Measurements from ENCODE around the gene DOCK4.

The DOCK4 gene

GRCh38 chr7:112161253-112162141 lies 44.7 kb downstream of the DOCK4 start:
- TF ChIP-seq YY1 (IDR thresholded peaks at IDR 0.05; ENCODE audit: low read depth) = no peak
- TF ChIP-seq CREB1 (IDR thresholded peaks at IDR 0.05; ENCODE audit: low read depth) = no peak
- TF ChIP-seq TEAD4 (IDR thresholded peaks at IDR 0.05) = no peak

- TF ChIP-seq EGR1 (IDR thresholded peaks at IDR 0.05) (no peak), USF1 (IDR thresholded peaks at IDR 0.05) (no peak), MAX (IDR thresholded peaks at IDR 0.05) (no peak), YY1 (IDR thresholded peaks at IDR 0.05; ENCODE audit: low read depth) (no peak), RAD21 (IDR thresholded peaks at IDR 0.05; ENCODE audit: low read depth) (no peak), FOXM1 (IDR thresholded peaks at IDR 0.05; ENCODE audit: borderline replicate concordance, low read depth) (no peak), ZBTB7A (IDR thresholded peaks at IDR 0.05; ENCODE audit: low read depth) (no peak), NFIC (IDR thresholded peaks at IDR 0.05) (no peak), CREB1 (IDR thresholded peaks at IDR 0.05; ENCODE audit: low read depth) (no peak), REST (IDR thresholded peaks at IDR 0.05; ENCODE audit: low read depth) (no peak), TEAD4 (IDR thresholded peaks at IDR 0.05) (no peak)
Measured at GRCh38 chr7:112160771-112161150, 45.4 kb downstream of the DOCK4 start.

- TF ChIP-seq EP300 (IDR thresholded peaks at IDR 0.05; ENCODE audit: borderline replicate concordance) (no peak), CEBPB (IDR thresholded peaks at IDR 0.05) (no peak), USF1 (IDR thresholded peaks at IDR 0.05) (no peak), TEAD4 (IDR thresholded peaks at IDR 0.05) (no peak), ZBTB7A (IDR thresholded peaks at IDR 0.05; ENCODE audit: low read depth) (no peak), EGR1 (IDR thresholded peaks at IDR 0.05) (no peak), YY1 (IDR thresholded peaks at IDR 0.05; ENCODE audit: low read depth) (no peak), CREB1 (IDR thresholded peaks at IDR 0.05; ENCODE audit: low read depth) (no peak), RAD21 (IDR thresholded peaks at IDR 0.05; ENCODE audit: low read depth) (no peak), MAX (IDR thresholded peaks at IDR 0.05) (no peak), NFIC (IDR thresholded peaks at IDR 0.05) (no peak), TAF1 (IDR thresholded peaks at IDR 0.05; ENCODE audit: low read depth) (no peak), REST (IDR thresholded peaks at IDR 0.05; ENCODE audit: low read depth) (no peak), FOXM1 (IDR thresholded peaks at IDR 0.05; ENCODE audit: borderline replicate concordance, low read depth) (no peak), TCF12 (IDR thresholded peaks at IDR 0.05; ENCODE audit: low read depth) (no peak)
Measured at GRCh38 chr7:112160130-112160770, 45.9 kb downstream of the DOCK4 start.

- TF ChIP-seq RAD21 (IDR thresholded peaks at IDR 0.05; ENCODE audit: low read depth) = no peak
Measured at GRCh38 chr7:112159351-112159750, 46.8 kb downstream of the DOCK4 start.

GRCh38 chr7:112157072-112157471 lies 49.1 kb downstream of the DOCK4 start:
- no peak for TF ChIP-seq FOXM1 (IDR thresholded peaks at IDR 0.05; ENCODE audit: borderline replicate concordance, low read depth)
- no peak for TF ChIP-seq CEBPB (IDR thresholded peaks at IDR 0.05)
- no peak for TF ChIP-seq EP300 (IDR thresholded peaks at IDR 0.05; ENCODE audit: borderline replicate concordance)
- no peak for TF ChIP-seq YY1 (IDR thresholded peaks at IDR 0.05; ENCODE audit: low read depth)
- TF ChIP-seq NFIC (IDR thresholded peaks at IDR 0.05) = no peak

- TF ChIP-seq ZBTB7A (IDR thresholded peaks at IDR 0.05; ENCODE audit: low read depth) (no peak), RAD21 (IDR thresholded peaks at IDR 0.05; ENCODE audit: low read depth) (no peak), CEBPB (IDR thresholded peaks at IDR 0.05) (no peak), USF1 (IDR thresholded peaks at IDR 0.05) (no peak), CREB1 (IDR thresholded peaks at IDR 0.05; ENCODE audit: low read depth) (no peak), NFIC (IDR thresholded peaks at IDR 0.05) (peak; percentile 45), TAF1 (IDR thresholded peaks at IDR 0.05; ENCODE audit: low read depth) (no peak), EGR1 (IDR thresholded peaks at IDR 0.05) (no peak), EP300 (IDR thresholded peaks at IDR 0.05; ENCODE audit: borderline replicate concordance) (peak; percentile 49; the same call in 1 of the 2 replicates), TEAD4 (IDR thresholded peaks at IDR 0.05) (peak; percentile 71)
Measured at GRCh38 chr7:112156412-112156811, 49.8 kb downstream of the DOCK4 start.
